GM11168 (cell line): Measurements from ENCODE around the gene GNPTAB.
"Not testable (repeated sequence)": the region's sequence is repeated elsewhere in the genome, so short reads cannot be mapped to it uniquely, and the experiment has no call there.

Source experiments
- in situ Hi-C: fragments of 300-500 bp; cut with MboI; formaldehyde crosslinking; loops from one replicate; pipeline ENCODE4 v1.12.0; 2022; ENCODE audit warnings: low sequenced_read_pairs; ENCODE audit not compliant: unreplicated experiment

GNPTAB gene

GRCh38 chr12:101746196-101746595 is 84.6 kb downstream of the GNPTAB start:
- in situ Hi-C loops, result no loop called here

GRCh38 chr12:101745481-101745880 is 85.3 kb downstream of the GNPTAB start:
- in situ Hi-C loops, result no loop called here

GRCh38 chr12:101743724-101744472 is 86.9 kb downstream of the GNPTAB start:
- in situ Hi-C loops, result no loop called here

- in situ Hi-C loops, result no loop called here
Measured at GRCh38 chr12:101743242-101743641, 87.5 kb downstream of the GNPTAB start.

GRCh38 chr12:101740980-101741379 is 89.8 kb downstream of the GNPTAB start:
- in situ Hi-C loops, result no loop called here

- in situ Hi-C loops, result no loop called here
Measured at GRCh38 chr12:101740566-101740965, 90.2 kb downstream of the GNPTAB start.

- in situ Hi-C loops, result no loop called here
Measured at GRCh38 chr12:101738920-101739665, 91.7 kb downstream of the GNPTAB start, which contains the start of gene SYCP3. Gene SYCP3 (minus strand): TSS chr12:101739462. CDS start chr12:101737935, 1,527 bp downstream.

- in situ Hi-C loops, result no loop called here
Measured at GRCh38 chr12:101737476-101737875, 93.3 kb downstream of the GNPTAB start.

- in situ Hi-C loops, result not testable (repeated sequence)
Measured at GRCh38 chr12:101734482-101734881, 96.3 kb downstream of the GNPTAB start.

- in situ Hi-C loops, result no loop called here
Measured at GRCh38 chr12:101733166-101733565, 97.6 kb downstream of the GNPTAB start.

- in situ Hi-C loops, result no loop called here
Measured at GRCh38 chr12:101732318-101732717, 98.4 kb downstream of the GNPTAB start.

- in situ Hi-C loops, result no loop called here
Measured at GRCh38 chr12:101729842-101730241, 100.9 kb downstream of the GNPTAB start.

GRCh38 chr12:101727098-101727497 is 103.7 kb downstream of the GNPTAB start:
- in situ Hi-C loops, result no loop called here

- in situ Hi-C loops, result no loop called here
Measured at GRCh38 chr12:101722392-101722791, 108.4 kb downstream of the GNPTAB start.

- in situ Hi-C loops, result no loop called here
Measured at GRCh38 chr12:101720118-101720517, 110.6 kb downstream of the GNPTAB start.

GRCh38 chr12:101719566-101719965 is 111.2 kb downstream of the GNPTAB start:
- in situ Hi-C loops, result no loop called here

- in situ Hi-C loops, result no loop called here
Measured at GRCh38 chr12:101714877-101715444, 115.8 kb downstream of the GNPTAB start.

- in situ Hi-C loops, result no loop called here
Measured at GRCh38 chr12:101713930-101714329, 116.8 kb downstream of the GNPTAB start.

- in situ Hi-C loops, result no loop called here
Measured at GRCh38 chr12:101713059-101713682, 117.6 kb downstream of the GNPTAB start.

GRCh38 chr12:101710288-101710687 is 120.5 kb downstream of the GNPTAB start:
- in situ Hi-C loops, result no loop called here
